ENCODE measurements around the gene ETV5.
A peak's percentile ranks its signal among the peaks of the same experiment; 100 is the strongest.
"Not testable (repeated sequence)": the region's sequence is repeated elsewhere in the genome, so short reads cannot be mapped to it uniquely, and the experiment has no call there.

The ETV5 gene

DNA sequence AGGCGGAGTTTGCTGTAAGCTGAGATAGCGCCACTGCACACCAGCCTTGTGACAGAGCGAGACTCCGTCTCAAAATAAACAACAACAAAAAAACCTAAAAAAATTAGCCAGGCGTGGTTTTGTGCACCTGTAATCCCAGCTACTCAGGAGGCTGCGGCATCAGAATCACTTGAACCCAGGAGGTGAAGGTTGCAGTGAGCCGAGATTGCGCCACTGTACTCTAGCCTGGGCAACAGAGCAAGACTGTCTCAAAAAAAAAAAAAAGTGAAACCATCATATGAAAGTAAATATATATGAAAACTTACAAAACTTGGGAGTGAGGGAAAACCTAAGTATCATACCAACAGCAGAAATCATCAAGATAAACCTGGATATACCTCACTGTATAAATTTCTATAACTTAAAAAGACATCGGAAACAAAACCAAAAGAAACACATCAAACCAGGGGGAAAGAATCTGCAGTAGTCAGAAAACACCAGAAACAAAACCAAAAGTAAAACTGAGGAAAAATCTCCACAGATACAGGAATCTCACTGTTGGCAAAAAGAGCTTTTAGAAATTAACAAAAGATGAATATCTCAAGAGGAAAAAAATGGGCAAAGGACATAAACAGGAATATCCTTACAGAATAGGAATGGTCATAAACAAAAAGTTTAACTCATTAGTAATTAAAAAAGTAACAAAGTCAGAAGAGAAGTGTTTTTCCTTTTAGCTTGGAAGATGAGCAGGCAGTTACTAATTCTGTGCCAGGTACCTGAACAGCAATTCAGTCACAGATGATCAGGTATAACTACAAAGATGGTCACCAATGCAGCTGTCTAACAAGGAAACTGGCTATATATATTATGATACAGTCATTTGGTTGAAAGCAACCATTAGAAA is 41.3 kb downstream of the ETV5 start:
- no peak for DNase-seq

DNA sequence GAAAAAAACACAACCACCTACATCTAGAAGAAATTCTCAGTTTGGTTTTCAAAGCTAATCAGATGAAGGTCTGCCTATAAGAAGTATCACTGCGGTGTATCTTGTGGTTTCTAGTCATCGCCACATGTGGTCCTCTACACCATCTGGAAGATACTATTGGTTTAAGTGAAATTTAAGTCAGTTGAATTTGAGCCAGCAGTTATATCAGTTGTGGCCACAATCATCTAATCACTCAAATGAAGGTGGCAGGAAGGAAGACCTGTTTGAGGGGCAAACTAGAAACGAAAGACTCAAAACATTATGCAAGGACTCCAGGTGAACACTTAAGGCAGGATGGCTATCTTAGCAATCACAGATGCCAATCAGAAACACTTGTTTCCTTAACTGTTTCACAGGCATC is 48.7 kb downstream of the ETV5 start:
- no peak for DNase-seq

DNA sequence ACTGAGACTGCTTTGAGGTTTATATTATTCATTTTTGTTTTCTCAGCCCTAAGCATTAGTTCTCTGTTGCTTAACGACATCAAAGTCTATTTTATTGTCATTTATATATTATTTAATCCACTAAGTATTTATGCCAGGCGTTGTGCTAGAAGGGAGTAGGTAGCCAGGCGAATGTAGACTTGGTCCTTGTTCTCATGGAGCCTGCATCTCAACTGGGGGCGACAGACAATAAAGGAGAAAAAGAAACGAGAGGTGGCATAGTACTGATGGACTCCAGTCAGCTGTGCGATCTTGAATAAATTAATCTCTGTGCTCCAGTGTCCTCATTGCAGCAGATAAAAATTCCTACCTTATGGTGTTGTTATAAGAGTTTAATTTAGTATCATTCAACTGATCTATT is 49.7 kb downstream of the ETV5 start:
- no peak for DNase-seq

DNA sequence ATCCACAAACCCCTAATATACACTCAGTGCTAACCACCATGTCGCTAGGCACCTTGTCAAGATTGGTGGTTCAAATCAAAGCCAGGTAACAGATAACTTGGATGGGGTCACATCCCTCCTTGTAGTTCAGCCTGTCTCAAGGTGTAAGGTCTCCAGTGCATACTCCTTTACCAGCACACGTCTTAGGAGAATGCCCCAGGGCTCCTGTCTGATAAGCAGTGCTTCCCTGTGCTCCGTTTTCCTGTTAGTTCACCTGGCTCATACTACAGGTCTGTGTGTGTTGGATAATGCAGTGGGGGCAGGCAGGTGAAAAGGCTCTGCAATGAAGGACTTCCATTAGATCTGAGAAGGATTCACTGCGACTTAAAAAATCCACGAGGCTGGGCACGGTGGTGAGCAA is 50.7 kb downstream of the ETV5 start:
- DNase-seq: no peak

DNA sequence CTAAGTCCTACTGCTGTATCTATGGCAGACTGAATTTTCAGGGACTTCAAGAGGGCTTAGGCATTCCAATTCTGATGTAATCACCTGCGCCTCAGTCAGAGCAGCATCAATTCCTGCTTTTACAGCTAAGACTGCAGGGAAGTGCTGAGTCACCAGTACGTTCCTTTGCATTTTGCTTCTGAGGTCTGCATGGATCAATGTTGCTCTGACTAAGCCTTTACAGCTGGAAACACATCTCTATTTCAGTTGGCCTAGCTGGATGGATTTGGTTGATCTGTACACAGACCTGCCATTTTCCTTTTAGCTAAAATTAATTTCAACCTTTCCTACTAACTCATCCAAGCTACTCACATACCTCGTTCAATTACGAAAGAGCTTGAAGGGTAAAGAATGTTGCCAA is 51.3 kb downstream of the ETV5 start:
- peak; percentile 24 for DNase-seq

DNA sequence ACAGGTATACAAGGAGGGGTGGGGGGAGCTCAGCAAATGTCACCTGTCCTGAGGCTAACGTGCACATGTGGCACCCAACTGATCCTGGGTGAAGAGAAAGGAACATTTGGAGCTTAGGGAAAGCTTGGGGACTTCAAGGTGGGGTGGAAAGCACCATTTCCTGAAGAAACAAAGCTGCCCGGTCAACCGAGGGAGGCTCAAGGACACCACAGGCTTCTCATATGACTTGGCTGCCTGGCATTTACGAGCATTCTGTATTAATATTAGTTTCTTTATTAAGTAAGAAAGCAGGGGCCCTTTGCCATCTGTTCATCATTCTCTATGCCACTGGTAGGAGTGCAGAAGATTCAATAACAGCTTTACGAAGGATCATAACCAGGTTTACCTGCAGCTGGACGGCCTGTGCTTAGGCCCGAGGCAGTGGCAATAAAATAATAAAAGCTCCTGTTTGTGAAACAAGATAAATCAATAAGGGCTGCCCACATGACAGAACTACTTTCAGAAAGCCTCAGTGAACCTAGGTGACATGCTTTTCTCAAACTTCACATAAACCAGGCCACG is 54.0 kb downstream of the ETV5 start:
- no peak for DNase-seq

DNA sequence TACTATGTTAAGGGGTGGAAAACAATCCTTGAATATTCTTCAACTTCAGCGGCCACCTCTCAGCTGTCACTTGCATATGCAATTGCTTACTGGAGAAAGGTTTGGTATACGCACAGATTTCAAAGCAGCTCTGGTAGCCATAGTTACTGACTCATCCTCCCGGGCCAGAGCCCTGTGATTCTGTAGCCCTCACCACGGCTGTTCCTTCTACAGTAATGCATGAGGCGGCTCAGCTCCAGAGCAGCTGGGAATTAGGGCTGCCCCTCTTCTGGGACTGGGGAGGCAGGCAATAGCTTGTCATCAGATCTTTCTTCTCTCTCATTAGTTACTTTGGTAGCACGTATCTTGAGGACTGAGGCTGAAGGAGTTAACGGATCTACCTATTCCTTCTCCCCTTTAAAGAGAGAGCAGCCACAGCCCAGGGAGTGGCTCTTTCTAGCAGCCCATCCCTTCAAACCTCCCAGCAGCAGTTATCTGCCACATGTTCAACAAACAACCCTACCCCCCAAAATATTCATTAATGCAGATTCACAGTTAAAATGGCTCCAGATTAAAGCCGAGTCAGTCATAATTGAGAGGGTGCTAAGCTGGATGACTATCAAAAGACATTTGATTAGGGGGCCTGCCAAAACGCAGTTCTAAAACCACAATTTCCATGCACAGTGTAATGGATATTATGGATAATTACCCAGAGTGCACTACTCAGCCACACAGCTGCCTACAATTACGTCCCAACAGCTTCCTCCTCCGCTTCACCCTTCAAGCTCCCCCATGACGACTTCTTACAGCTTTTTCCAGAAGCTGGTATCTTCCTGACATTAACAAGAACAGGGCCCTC is 54.7 kb downstream of the ETV5 start:
- peak; percentile 45 for DNase-seq

DNA sequence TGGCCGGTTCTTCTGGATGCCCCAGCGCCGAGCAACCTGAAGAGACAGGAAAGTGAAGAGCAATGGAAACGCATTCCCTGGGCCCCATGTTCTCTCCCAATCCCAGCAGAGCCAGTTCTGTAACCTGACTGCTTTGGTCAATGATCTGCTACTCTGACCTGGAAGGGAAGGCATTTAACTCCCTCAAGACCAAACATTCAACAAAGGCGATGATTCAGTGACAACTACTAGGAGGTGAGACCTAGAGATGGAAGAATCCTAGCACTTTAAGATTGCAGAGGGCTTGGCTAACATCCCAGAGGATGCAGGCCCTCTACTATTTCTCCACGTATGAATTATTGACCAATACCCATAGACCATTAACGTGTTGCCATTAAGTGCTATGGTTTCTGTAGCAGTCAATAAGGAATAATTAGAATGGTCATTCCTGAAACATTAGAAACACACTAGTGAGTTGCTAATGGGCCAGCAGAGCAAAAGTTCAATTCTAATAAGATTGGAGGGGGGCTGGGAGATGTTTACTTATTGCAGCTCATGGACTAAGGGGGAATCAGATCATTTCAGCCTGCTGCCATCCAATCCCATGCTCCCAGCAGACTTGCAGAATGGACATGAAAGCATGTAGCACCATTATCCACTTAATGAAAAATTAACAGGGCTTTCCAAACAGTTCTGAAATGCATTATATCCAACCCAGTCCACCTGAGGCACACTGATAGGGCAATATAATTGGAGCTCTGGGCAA is 56.6 kb downstream of the ETV5 start:
- DNase-seq: no peak

DNA sequence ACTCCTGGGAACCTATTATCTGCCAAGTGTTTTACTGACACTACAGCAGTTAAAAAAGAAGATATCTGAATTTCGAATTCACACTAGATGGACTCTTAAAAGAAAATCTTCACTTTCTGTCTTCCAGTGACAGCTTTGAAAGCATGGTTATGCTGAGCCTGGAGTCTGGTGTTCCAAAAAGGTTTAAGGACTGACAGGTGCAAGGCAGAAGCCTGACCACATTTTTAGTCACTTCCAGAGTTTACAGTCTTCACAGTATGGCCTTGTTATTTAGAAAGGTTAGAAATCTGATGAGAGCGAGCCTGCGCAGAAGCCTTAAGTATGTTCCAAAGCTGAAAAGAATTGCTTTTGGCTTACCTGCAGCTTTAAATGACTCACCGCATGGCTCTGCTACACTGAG is 59.9 kb downstream of the ETV5 start:
- DNase-seq: no peak

DNA sequence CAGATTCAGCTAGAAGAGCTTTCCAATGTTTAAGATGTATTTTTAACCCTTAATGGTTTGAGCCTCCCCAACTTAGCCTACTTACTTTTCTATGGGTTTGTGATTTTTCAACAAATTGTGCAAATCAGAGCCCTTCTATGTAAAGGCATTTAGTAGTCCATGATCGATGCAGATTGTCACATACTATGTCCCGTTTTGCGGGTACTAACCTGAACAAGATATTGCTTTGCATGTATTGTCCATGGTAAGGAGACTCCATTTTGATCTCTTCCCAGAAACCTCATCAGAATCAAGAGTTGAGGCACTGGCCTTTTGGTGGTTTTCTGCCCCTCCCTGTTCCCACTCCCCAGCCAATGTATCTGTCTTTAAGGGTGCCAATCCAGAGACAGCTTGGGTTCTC is 60.8 kb downstream of the ETV5 start:
- no peak for DNase-seq

DNA sequence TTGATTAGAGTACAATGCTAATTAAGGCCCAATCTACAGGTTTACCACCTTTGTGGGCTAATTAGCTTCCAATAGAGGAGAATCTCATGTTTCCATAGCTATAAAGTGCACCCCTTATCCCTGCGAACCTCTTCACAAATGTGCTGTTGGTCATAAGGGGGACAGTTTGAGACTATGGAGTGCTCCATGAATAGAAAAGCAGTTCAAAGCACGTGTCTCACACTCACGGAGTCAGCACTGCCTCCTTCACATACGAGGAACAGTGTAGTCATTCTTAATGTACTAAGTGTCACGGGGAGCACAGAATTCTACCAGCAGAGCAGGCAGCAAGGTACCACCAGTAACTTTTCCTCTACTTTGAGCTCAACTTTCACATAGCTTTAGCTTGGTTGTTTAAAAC is 62.1 kb downstream of the ETV5 start:
- no peak for DNase-seq

DNA sequence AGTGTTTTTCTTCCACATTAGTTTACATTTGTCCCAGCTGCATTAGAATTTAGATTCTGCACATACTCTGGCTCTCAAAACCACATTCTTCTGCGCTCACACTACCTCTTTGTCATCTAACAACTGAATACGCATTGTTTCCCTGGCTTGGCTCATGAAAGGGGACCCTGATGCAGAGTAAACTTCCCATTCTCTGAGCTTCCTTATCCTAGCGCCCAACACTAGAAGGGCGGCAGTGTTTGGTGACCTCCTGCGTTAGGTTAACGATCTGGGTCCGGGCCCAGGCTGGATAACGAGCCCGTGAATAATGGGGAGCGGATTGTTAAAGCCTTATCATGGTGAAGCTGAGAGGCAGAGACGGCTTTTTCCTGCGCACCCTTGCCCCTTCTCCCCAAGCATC is 63.9 kb downstream of the ETV5 start:
- no peak for DNase-seq

DNA sequence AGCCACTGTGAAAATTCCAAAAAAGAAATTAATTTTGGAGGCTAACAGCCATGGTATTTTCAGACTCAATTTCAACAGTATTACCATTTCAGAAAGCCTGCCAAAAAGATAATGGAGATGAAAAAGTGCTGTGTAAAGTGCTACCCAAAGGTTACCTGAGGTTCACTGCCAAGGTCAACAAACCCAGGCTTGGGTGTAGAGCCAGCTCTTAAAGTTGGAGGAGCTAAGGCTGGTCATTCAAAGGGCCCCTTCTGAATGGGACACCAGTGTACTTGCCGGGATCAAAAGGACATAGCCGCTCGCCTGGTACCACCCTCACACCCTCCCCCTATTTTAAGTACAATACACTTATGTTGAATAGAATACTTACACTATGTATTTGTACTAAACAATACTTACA is 64.5 kb downstream of the ETV5 start:
- no peak for DNase-seq

DNA sequence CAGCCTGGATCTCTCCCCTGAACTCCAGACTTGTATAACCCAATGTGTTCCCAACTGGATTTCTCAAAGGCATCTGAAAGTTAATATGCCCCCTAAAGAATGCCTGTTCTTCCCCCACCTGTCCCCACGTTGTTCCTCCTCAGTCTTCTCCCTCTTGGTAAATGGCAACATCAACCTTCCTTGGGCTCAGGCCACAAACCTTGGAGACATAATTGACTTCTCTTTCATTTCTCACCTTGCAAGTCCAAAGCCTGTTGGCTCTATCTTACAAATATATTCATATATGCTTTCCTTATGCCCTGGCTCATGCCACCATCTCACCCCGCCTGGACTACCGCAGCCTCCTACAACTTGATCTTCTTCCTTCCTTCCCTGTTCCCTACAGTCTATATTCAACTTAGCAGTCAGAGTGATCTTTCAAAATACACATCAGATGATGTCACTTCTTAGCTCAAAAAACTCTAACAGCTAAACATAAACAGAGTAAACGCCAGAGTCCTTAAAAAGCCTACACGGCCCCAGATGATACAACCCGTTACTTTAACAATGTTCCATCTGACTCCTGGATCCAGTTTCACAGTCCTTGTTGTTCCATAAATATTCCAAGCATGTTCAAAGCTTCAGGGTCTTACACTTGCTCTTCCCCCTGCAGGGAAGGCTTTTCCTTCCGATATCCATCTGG is 66.2 kb downstream of the ETV5 start:
- no peak for DNase-seq

DNA sequence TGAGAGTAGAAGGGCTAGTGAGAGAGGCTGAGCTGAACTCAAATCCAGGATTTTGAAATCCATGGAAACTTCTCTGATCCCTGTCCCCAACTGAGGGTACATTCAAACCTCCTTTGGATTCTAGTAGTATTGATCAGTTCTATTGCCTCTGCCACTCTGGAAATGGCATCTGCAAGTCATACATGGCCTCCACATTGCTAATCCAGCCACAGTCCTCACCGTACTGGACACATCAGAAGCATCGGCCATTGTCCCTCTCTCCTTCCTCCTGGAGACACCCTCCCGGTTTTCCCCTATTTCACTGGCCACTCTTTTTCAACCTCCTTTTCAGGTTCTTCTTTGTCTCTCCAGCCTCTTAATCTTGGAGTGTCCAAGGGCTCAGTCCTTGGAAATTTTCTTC is 66.9 kb downstream of the ETV5 start:
- DNase-seq: no peak

DNA sequence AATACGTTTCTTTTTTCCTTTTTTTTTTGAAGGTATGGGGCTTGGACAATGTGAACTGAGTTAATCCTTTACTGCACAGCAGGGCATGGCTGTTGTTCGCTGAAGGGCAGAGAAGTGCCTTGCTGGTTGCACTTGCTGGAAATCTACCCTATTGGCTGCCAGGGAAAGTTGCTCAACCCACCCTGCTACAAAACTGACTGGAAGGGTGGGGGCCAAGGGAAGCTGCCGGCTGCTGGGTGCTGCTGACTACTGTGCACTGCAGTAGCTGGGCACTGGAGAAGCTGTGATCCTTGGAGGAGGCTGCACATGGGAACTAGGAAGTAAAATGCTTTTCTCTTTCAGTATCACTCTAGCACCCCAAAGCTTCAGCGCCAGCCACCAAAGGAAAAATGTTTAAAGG is 70.5 kb downstream of the ETV5 start:
- no peak for DNase-seq

DNA sequence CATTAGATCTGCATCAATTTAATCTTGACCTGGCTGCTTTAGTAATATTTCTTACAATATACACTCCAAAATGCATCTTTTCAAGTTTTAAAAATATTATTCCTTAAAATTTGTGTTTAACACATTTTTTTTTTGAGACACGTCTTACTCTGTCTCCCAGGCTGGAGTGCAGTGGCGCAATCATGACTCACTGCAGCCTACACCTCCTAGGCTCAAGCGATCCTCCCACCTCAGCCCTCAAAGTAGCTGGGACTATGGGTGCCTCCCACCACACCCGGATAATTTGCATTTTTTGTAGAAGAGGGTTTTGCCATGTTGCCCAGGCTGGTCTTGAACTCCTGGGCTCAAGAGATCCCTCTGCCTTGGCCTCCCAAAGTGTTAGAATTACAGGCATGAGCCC is 73.6 kb downstream of the ETV5 start:
- DNase-seq: no peak

DNA sequence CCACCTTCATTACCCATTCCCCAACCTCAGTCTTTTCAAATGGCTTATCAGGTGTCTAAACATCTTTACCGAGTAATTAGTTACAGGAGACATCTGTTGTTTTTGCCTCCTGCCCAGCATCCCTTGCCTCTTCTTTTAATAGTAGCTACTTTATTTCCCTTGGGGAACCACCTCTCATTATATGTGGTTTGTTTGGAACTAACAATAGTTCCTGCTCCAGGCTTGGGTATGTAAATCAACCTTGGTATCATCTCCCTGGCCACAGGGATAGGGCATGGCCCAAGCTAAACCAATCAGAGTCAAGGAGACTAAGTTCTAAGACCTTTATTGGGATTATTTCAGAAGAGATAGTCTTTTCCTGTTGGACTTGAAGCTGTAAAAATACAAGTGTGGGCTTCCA is 76.6 kb downstream of the ETV5 start:
- no peak for DNase-seq

DNA sequence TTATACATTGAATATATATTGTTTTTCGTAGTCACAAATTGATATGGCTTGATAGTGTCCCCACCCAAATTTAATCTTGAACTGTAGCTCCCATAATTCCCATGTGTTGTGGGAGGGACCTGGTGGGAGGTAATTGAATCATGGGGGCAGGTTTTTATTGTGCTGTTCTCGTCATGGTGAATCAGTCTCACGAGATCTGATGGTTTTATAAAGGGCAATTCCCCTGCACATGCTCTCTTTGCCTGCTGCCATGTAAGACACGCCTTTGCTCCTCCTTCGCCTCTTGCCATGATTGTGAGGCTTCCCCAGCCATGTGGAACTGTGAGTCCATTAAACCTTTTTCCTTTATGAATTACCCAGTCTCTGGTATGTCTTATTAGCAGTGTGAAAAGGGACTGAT is 82.9 kb downstream of the ETV5 start:
- DNase-seq: not testable (repeated sequence)

DNA sequence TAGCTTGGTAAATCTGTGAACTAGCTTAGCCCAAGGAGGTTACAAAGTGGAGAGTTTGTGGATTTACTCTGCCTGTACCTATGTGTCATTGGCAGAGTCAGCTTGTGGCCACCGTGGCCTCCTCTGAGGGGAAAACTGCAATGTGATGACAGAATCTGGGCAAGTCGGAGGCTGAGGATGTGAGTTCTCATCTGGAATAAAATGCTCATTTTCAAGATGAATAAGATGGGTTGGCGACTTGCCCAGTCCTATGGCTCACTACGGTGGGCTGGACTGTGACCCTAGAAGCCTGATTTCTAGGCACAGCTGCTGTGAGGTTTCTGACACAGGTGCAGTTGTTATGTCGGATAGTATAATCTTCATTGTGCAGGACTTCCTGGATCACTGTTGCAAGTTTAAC is 83.7 kb downstream of the ETV5 start:
- DNase-seq: peak; percentile 62

DNA sequence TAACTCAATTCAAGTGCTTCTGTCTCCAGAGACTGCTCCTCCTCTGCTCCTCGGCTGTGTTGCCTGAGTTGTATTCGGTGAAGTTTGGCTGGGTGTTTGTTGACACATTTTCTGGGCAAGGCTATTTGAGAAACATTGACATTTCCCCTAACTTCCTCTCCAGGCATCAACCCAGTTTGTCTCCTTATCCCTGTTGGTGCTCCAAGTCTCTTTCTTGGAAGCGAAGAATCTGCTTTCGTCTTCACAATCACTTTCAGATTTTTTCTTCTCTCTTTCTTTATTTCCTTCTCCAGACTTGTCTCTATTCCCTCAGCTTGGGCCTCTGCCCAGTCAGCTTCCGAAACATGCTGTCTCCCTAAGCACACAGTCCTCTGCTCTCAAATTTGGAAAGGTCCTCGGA is 84.7 kb downstream of the ETV5 start:
- peak; percentile 5 for DNase-seq

DNA sequence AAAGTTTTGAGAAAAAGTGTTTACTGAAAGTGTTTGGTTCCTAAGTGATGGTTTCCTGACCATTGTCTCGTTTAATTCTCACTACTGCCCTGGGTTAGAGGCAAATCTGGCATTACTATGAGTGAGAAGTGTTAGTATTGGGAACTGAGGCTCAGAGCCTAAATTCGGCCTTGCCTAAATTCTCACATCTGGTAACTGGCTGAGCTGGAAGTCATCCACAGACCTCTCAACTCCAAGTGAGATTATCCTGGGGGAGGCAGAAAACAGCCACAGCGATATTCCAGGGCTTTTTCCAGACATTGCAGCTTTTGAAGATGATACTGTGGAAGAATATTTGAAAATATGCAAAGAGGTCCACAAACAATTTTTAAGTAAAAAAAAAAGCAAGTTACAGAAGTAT is 86.0 kb downstream of the ETV5 start:
- DNase-seq: no peak
